GM19463 (cell line): Measurements from ENCODE around the gene CELF4.

Experiments used
- ATAC-seq: cut with Tn5 transposase; IDR thresholded peaks from one replicate; pipeline ENCODE4 v1.9.1; 2021; ENCODE audit warnings: mild to moderate bottlenecking, moderate library complexity; ENCODE audit not compliant: unreplicated experiment

Gene CELF4

GRCh38 chr18:37527395-37527794, 38.2 kb downstream of the CELF4 start:
- no peak for ATAC-seq

- no peak for ATAC-seq
Observed at GRCh38 chr18:37525262-37525585, 40.4 kb downstream of the CELF4 start.

GRCh38 chr18:37524498-37525261, 40.9 kb downstream of the CELF4 start:
- ATAC-seq, result no peak

- ATAC-seq, result no peak
Observed at GRCh38 chr18:37524139-37524497, 41.5 kb downstream of the CELF4 start.

- no peak for ATAC-seq
Observed at GRCh38 chr18:37521510-37522465, 43.8 kb downstream of the CELF4 start.

GRCh38 chr18:37520508-37520907, 45.1 kb downstream of the CELF4 start:
- ATAC-seq, result no peak

- ATAC-seq, result no peak
Observed at GRCh38 chr18:37519510-37520135, 46.0 kb downstream of the CELF4 start.

- ATAC-seq, result no peak
Observed at GRCh38 chr18:37516361-37516853, 49.2 kb downstream of the CELF4 start.

GRCh38 chr18:37514953-37515352, 50.6 kb downstream of the CELF4 start:
- no peak for ATAC-seq

GRCh38 chr18:37512400-37512799, 53.2 kb downstream of the CELF4 start:
- ATAC-seq, result no peak

GRCh38 chr18:37511721-37512298, 53.8 kb downstream of the CELF4 start:
- ATAC-seq, result no peak

- no peak for ATAC-seq
Observed at GRCh38 chr18:37509600-37509999, 56.0 kb downstream of the CELF4 start.

GRCh38 chr18:37508207-37508606, 57.4 kb downstream of the CELF4 start:
- ATAC-seq, result no peak

GRCh38 chr18:37507239-37507638, 58.4 kb downstream of the CELF4 start:
- no peak for ATAC-seq

- no peak for ATAC-seq
Observed at GRCh38 chr18:37506001-37506400, 59.6 kb downstream of the CELF4 start.

GRCh38 chr18:37505321-37505720, 60.3 kb downstream of the CELF4 start:
- ATAC-seq, result no peak

- no peak for ATAC-seq
Observed at GRCh38 chr18:37502601-37503000, 63.0 kb downstream of the CELF4 start.

- ATAC-seq, result no peak
Observed at GRCh38 chr18:37502036-37502435, 63.6 kb downstream of the CELF4 start.

GRCh38 chr18:37501136-37501535, 64.5 kb downstream of the CELF4 start:
- ATAC-seq, result no peak

GRCh38 chr18:37499913-37500312, 65.7 kb downstream of the CELF4 start:
- ATAC-seq, result no peak

- no peak for ATAC-seq
Observed at GRCh38 chr18:37499044-37499443, 66.6 kb downstream of the CELF4 start.
